Measurements from ENCODE around the gene ZNF655.
"Not testable (repeated sequence)": the region's sequence is repeated elsewhere in the genome, so short reads cannot be mapped to it uniquely, and the experiment has no call there.

ZNF655 gene

GRCh38 chr7:99560834-99561736 is 2.6 kb downstream of the ZNF655 start:
- no peak for DNase-seq (ENCODE audit: low spot score)

- DNase-seq (ENCODE audit: low spot score) = no peak
Observed at GRCh38 chr7:99561737-99562051, 3.3 kb downstream of the ZNF655 start.

GRCh38 chr7:99562114-99562784 is 3.8 kb downstream of the ZNF655 start:
- DNase-seq (ENCODE audit: low spot score) = no peak

GRCh38 chr7:99562832-99563231 is 4.4 kb downstream of the ZNF655 start:
- DNase-seq (ENCODE audit: low spot score) = peak; percentile 92

- no peak for DNase-seq (ENCODE audit: low spot score)
Observed at GRCh38 chr7:99563650-99564049, 5.2 kb downstream of the ZNF655 start.

GRCh38 chr7:99568770-99569169 is 10.3 kb downstream of the ZNF655 start:
- DNase-seq (ENCODE audit: low spot score) = not testable (repeated sequence)

- DNase-seq (ENCODE audit: low spot score) = no peak
Observed at GRCh38 chr7:99571768-99572167, 13.3 kb downstream of the ZNF655 start.

GRCh38 chr7:99573257-99573656 is 14.8 kb downstream of the ZNF655 start:
- no peak for DNase-seq (ENCODE audit: low spot score)

- DNase-seq (ENCODE audit: low spot score) = no peak
Observed at GRCh38 chr7:99576251-99576650, 17.8 kb downstream of the ZNF655 start.

- no peak for DNase-seq (ENCODE audit: low spot score)
Observed at GRCh38 chr7:99579281-99579955, 21.0 kb downstream of the ZNF655 start.

- peak; percentile 29 for DNase-seq (ENCODE audit: low spot score)
Observed at GRCh38 chr7:99579956-99580777, 21.7 kb downstream of the ZNF655 start.

- DNase-seq (ENCODE audit: low spot score) = not testable (repeated sequence)
Observed at GRCh38 chr7:99580778-99581332, 22.4 kb downstream of the ZNF655 start.

GRCh38 chr7:99588868-99589267 is 30.4 kb downstream of the ZNF655 start:
- DNase-seq (ENCODE audit: low spot score) = no peak

- DNase-seq (ENCODE audit: low spot score) = no peak
Observed at GRCh38 chr7:99594948-99595745, 36.7 kb downstream of the ZNF655 start.

- no peak for DNase-seq (ENCODE audit: low spot score)
Observed at GRCh38 chr7:99596408-99596955, 38.0 kb downstream of the ZNF655 start.

- no peak for DNase-seq (ENCODE audit: low spot score)
Observed at GRCh38 chr7:99597762-99598501, 39.5 kb downstream of the ZNF655 start, which contains the start of gene TMEM225B. TMEM225B (plus strand) TSS chr7:99598267; CDS start chr7:99604389, 6,122 bp downstream.

- DNase-seq (ENCODE audit: low spot score) = no peak
Observed at GRCh38 chr7:99599836-99600235, 41.4 kb downstream of the ZNF655 start.

GRCh38 chr7:99601656-99602310 is 43.3 kb downstream of the ZNF655 start:
- no peak for DNase-seq (ENCODE audit: low spot score)

GRCh38 chr7:99605527-99605926 is 47.1 kb downstream of the ZNF655 start:
- DNase-seq (ENCODE audit: low spot score) = no peak

All from kidney capillary endothelial cell (primary cell).